Right renal pelvis (tissue), 4 donors: ENCODE measurements around the gene FAM162A. TPM values are rescaled to one million over a fixed set of nuclear protein-coding genes. Genes with fewer than 3 reads are reported as not detected.
"Not testable (repeated sequence)": the region's sequence is repeated elsewhere in the genome, so short reads cannot be mapped to it uniquely, and the experiment has no call there.

ENCODE experiments used
- DNase-seq, 4 donors: peaks; one replicate each; pipeline ENCODE4 v3.0.0-alpha.2; 2013; ENCODE audit warnings: low read depth in 4 of 4, low spot score in 3 of 4, missing footprints in 1 of 4
- polyA plus RNA-seq, 4 donors: library from polyadenylated mRNA; unstranded; fragments of 120-200 nt; gene quantifications; one replicate each; pipeline ENCODE4 v1.2.1, GENCODE V29; 2013; ENCODE audit not compliant: insufficient read length in 4 of 4

FAM162A gene
- polyA plus RNA-seq, 4 donors, result 74.5 to 78.5 (median 75.6) TPM

DNA sequence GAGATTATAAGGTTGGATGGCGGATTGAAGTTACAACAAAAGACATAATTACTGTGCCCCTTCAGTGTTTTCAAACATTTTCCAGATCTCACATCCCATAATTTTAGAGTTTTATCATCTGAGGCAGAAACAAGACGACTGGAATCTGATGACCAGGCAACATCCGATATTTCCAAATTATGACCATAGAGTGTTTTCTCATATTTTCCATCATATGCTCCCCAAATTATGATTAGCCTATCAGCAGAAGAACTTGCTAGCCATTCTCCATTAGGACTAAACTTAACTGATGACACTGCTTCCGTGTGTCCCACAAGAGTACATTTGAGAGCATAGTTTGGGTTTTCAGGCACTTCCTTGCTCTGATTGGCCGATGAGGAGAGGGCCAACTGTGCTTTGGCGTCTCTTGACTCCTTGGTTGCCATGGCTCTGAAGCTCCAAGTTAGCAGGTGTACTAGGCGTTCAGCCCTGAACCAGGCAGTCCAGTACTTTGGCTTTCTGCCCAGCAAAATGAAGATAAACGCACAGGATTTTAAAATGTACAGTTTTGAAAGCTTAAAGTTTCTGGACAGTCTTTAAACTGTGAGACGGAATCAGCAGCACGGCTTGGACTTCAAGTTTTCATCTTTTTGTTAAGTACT, 31.2 kb downstream of the FAM162A start:
- DNase-seq, result peak in 2 of 4 donors; percentile 12 to 17

DNA sequence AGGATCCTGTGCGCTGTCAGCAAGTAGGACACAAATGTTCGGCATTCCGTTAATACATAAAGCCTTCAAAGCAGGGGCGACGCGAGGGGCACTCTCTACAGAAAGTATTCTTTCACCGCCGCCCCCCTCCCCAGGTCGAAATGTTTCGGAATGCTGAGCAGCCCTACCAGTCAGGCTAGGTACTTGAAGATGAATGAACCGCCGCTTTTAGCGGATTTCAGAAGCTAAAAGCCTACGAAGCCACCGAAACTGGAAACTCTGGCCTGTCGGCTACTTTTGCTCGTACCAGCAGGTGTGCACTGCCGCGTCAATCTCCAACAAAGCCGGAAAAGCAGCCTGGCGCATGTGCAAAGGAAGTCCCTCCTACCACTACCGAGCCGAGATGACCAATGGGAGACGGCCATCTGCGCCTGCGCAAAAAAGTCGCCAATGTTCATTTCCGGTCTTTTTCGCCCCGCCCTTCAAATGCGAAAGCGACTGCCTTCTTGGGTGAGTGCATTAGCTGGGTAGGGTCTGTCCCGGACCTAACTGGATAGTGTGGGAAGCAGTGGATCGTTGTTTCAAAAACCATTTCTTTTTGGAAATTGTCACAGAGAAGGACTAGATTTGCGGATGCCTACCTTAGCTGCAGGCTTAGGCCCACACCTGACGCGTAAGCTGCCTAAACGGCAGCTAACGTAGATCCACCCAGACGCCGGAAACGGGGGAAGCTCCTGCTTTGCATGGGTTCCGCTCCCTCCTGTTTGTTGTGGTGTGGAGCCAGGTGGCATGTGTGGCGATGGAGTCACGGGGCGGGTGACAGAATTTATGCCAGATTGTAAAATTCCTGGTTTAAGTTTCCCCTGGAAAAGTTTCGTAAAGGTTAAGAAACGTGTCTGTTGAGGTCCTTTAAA, 32.0 kb downstream of the FAM162A start, which contains the start of gene WDR5B:
Gene WDR5B, minus strand, starts transcription at position 301 of the 893 bp plus-strand sequence. CDS start 534 bp downstream, outside the sequence.
- DNase-seq, result peak; percentile 99

DNA sequence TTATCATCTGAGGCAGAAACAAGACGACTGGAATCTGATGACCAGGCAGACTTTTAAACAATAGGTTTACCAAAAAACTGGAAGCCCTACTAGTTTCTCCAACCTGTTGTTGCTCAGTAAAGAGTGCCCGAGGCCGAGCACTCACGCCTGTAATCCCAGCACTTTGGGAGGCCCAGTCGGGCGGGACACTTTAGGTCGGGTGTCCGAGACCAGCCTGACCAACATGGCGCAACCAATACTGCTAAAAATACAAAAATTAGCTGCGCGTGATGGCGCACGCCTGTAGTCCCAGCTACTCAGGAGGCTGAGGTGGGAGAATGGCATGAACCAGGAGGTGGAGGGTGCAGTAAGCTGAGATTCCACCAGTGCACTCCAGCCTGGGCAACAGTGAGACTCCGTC, 33.0 kb downstream of the FAM162A start:
- DNase-seq, result peak in 1 of 4 donors; percentile 0

DNA sequence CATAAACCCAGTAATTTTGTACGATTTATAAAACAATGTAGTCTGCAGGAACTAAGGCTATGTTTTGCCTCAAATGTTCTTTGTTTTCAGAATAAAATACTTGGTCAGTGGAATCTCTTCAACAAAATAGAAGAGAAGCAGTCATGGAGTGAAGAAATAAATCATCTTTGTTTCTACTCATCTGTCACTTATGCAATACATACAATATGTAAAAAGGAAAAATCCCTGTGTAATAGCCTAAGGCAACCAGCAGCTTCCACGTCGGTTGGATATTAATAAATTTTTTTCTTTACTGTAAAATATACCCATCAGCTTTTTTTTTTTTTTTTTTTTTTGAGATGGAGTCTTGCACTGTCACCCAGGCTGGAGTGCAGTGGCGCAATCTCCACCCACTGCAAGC, 37.1 kb downstream of the FAM162A start:
- DNase-seq, result no peak

DNA sequence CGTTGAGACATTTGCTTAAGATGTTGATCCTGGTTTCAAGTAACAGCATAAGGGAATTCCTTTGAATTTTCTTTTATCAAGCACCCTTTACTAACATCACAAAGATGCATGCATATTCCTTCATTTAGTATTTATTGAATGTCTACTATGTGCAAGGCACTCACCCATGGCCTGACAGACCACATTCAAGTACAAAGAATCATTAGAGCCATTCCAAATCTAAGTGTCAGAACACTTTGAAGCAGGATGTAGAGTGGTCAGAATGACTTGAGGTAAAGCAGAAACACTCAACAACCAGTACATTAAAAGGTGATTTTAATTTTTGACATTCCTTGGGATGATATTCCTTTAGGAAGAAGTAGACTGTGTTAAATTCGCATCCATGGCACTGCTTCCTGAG, 37.9 kb downstream of the FAM162A start:
- DNase-seq, result no peak

DNA sequence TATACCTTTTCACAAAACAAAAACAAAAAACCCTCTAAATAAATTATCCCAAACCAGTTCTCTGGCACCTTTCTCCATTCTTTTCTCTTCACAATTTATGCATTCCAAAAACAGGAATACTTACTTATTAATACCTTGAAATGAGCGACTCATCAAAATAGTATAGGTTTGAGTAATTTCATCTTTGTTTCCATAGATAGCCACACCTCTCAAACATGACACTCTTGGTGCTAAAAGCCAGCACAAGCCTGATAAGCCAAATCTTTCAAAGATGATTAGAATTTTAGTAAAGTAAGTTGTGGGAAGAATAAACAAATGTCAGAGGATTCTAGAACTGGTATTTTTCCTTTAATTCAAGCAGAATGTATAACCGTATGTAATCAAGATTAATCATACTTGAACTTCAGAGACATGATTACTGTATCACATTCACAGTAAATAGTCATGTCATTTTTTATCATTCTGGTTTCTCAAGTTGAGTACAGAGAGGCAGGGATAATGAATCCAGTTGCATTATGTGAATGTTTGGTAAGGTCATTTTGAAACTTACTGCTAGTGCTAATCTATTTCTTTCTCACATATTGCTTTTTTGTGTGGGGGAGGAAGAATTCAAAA, 44.0 kb downstream of the FAM162A start:
- no peak for DNase-seq

DNA sequence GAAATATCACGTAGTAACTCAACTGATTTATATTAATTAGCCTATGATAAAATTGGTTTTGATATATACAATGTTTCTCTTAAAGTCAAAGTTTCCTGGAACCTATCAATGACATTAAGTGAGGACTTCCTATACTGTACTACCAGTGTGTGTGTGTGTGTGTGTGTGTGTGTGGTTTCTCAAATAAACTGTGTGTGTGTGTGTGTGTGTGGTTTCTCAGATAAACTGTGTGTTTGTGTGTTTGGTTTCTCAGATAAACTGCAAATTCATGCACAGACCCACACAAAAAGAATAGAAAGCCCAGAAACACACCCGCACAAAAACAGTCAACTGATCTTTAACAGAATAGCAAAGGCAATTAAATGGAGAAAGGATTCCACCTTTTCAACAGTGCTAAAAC, 46.4 kb downstream of the FAM162A start:
- no peak for DNase-seq

DNA sequence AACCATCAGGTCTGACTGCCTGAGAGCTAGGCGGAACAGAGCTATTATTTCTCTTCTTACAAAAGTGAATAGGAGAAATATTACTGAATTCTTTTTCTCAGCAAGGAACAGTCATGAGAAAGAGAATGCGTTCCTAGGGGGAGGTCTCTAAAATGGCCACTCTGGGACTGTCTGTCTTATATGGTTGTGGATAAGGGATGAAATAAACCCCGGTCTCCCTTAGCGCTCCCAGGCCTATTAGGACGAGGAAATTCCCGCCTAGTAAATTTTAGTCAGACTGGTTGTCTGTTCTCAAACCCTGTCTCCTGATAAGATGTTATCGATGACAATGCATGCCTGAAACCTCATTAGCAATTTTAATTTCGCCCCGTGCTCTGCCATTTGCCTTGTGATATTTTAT, 52.0 kb downstream of the FAM162A start:
- DNase-seq, result no peak

DNA sequence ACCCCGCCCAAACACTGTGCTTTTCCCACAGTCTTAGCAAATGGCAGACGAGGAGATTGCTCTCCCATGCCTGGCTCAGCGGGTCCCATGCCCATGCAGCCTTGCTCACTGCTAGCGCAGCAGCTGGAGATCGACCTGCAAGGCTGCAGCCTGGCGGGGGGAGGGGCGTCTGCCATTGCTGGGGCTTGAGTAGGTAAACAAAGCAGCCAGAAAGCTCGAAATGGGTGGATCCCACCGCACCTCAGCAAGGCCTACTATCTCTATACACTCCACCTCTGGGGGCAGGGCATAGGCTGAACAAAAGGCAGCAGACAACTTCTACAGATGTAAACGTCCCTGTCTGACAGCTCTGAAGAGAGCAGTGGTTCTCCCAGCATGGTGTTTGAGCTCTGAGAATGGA, 59.1 kb downstream of the FAM162A start:
- DNase-seq, result no peak

DNA sequence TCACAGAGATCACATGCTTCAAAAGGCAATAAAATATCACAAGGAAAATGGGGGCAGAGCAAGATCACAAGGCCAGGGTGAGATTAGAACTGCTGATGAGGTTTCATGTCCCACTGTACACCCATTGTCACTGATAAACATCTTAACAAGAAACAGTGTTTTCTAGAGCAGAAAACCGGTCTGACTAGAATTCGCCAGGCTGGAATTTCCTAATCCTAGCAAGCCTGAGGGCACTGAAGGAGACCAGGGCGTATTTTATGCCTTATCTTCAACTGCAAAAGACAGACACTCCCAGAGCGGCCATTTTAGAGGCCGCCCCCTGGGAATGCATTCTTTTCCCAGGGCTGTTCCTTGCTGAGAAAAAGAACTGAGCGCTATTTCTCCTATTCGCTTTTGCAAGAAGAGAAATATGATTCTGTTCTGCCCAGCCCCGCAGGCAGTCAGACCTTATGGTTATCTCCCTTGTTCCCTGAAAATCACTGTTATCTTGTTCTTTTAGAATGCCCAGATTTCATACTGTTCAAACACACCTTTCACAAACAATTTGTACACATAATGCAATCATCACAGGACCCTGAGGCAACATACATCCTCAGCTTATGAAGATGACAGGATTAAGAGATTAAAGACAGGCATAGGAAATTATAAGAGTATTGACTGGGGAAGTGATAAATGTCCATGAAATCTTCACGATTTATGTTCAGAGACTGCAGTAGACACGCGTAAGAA, 59.9 kb downstream of the FAM162A start:
- DNase-seq, result not testable (repeated sequence)

DNA sequence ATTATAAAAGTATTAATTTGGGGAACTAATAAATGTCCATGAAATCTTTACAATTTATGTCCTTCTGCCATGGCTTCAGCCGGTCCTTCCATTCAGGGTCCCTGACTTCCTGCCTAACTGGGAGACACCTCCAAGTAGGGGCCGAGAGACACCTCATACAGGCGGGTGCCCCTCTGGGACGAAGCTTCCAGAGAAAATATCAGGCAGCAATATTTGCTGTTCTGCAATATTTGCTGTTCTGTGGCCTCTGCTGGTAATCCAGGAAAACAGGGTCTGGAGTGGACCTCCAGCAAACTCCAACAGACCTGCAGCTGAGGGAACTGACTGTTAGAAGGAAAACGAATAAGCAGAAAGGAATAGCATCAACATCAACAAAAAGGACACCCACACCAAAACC, 60.5 kb downstream of the FAM162A start:
- DNase-seq, result not testable (repeated sequence)

DNA sequence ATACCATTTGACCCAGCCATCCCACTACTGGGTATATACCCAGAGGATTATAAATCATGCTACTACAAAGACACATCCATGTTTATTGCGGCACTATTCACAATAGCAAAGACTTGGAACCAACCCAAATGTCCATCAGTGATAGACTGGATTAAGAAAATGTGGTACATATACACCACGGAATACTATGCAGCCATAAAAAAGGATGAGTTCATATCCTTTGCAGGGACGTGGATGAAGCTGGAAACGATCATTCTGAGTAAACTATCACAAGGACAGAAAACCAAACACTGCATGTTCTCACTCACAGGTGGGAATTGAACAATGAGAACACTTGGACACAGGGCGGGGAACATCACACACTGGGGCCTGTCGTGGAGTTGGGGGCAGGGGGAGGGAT, 64.2 kb downstream of the FAM162A start:
- not testable (repeated sequence) for DNase-seq

DNA sequence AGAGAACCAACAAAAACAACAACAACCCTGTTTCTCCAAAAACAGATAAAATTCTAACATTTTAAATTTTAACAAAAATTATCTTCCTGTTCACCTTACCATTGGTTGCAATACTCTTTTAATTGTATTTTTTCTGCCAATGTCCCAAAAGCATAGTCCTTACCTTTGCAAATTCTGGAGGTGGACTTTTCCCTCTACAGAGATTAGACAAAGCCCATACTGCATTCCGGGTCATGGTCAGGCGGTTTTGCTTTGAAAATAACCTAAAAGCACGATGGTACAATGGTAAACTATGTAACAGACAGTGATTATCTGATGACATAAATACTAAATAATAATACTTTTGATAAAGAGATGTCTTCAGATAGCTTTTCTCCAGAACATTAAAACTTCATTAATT, 67.4 kb downstream of the FAM162A start:
- DNase-seq, result no peak

DNA sequence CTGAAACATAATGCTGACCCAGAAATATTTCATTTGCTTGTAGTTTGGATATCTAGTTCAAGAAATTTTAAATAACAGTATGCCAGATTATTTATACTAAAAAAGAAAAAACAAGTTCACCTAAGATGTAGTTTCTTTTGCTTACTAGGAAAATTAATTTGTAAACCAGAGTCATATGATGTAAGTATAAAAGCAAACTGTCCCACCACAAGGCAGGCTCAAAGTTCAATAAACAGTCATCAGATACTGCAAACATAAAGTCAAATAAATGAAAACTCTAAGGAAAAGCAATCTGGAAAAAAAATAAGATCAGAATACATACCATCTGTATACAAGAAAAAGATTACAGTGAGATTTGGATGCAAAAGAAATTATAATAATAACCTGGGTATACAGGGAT, 72.1 kb downstream of the FAM162A start:
- DNase-seq, result no peak

DNA sequence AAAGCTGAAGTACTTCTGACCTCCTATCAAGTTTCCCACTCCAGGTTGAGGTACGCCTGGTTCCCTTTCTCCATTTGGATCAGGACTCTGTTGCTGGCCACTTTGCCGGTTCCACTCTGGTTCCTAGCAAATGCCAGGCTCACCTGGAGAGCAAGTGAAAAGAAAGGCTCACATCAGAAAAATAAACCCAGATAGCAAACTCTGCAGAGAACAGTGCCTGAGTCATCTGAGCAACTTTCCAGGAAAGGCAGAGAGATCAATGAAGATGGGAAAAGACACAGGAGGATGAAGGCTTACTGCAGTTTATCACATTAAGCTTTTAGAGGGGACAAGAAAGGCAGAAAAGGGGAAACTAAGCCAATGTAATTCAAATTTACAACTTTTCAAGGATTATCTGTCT, 73.7 kb downstream of the FAM162A start:
- DNase-seq, result no peak

DNA sequence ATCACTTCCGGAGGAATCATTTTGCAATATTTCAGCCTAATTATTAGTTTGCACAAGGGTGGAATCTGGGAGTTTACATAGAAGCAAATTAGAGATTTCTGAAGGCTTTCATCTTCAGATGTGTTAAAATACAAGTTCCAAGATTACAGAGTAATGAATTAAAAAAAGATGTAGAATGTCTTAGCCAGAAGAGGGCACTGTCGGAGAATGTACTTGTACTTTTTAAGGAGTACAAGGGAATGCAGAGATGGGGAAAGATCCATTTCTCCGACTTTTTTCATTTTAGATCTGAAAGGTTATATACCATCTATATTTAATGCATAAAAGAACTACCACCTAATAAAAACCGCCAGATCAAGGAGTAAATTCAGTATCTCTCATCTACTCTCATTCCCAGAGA, 75.0 kb downstream of the FAM162A start:
- DNase-seq, result peak; percentile 2 to 13 (median 4)

DNA sequence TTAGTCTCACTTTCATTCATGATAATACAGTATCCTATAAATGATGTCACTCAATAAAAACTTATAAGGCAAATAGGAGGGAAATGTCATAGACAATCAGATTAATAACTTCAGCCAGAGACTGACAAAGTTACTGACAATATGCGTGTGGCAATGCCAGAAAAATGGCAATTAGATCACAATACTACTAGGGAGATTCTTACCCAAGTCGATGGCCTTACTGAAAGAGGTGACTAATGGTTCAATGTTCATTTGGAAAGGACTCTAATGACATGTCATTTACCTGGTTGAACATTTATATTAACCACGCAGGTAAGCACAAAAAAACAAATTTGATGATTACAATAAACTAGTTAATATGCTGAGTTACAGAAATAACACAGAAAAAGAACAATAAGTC, 77.8 kb downstream of the FAM162A start:
- DNase-seq, result no peak
